Esophagus muscularis mucosa (tissue), 4 donors: ENCODE measurements around the gene ADAMTSL1.

Experiments
- EP300 ChIP-seq: sonication (generic); formaldehyde crosslinking; IDR thresholded peaks from one replicate; pipeline ENCODE4 v1.6.1; 2017; ENCODE audit warnings: antibody characterized with exemption
- POLR2A ChIP-seq: fragments of 450-650 bp; IDR thresholded peaks from one replicate; pipeline ENCODE4 v1.6.1; 2017; ENCODE audit warnings: antibody characterized with exemption, moderate library complexity, mild to moderate bottlenecking, low read depth
- TF ChIP-seq, protein P1 (sequence below), 3 experiments: fragments of 200-600 bp in 2 of 3; fragments of 450-650 bp in 1 of 3; sonication (generic) in 2 of 3; IDR thresholded peaks; one replicate each; pipeline ENCODE4 v1.5.1; 2017 to 2019; ENCODE audit warnings: antibody characterized with exemption in 3 of 3, mild to moderate bottlenecking in 2 of 3, moderate library complexity in 1 of 3

- TF ChIP-seq, protein P1, sequence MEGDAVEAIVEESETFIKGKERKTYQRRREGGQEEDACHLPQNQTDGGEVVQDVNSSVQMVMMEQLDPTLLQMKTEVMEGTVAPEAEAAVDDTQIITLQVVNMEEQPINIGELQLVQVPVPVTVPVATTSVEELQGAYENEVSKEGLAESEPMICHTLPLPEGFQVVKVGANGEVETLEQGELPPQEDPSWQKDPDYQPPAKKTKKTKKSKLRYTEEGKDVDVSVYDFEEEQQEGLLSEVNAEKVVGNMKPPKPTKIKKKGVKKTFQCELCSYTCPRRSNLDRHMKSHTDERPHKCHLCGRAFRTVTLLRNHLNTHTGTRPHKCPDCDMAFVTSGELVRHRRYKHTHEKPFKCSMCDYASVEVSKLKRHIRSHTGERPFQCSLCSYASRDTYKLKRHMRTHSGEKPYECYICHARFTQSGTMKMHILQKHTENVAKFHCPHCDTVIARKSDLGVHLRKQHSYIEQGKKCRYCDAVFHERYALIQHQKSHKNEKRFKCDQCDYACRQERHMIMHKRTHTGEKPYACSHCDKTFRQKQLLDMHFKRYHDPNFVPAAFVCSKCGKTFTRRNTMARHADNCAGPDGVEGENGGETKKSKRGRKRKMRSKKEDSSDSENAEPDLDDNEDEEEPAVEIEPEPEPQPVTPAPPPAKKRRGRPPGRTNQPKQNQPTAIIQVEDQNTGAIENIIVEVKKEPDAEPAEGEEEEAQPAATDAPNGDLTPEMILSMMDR (IDR thresholded peaks at IDR 0.05), result no peak
- TF ChIP-seq POLR2A (no peak), EP300 (no peak)
Observed at GRCh38 chr9:18534611-18535010, 60.7 kb downstream of the ADAMTSL1 start.
